Hepatocyte (in vitro differentiated cells): Measurements from ENCODE around the gene RPH3AL.

ENCODE experiments used
- EZH2 ChIP-seq: fragments of 200-600 bp; sonication (generic); IDR thresholded peaks from 2 replicates; pipeline ENCODE4 v1.6.1; 2016; ENCODE audit warnings: antibody characterized with exemption, mild to moderate bottlenecking, borderline replicate concordance
- TF ChIP-seq, protein P1 (sequence below): fragments of 200-600 bp; sonication (generic); IDR thresholded peaks from 2 replicates; pipeline ENCODE4 v1.5.1; 2016; ENCODE audit warnings: antibody characterized with exemption, mild to moderate bottlenecking; ENCODE audit not compliant: poor library complexity

DNA sequence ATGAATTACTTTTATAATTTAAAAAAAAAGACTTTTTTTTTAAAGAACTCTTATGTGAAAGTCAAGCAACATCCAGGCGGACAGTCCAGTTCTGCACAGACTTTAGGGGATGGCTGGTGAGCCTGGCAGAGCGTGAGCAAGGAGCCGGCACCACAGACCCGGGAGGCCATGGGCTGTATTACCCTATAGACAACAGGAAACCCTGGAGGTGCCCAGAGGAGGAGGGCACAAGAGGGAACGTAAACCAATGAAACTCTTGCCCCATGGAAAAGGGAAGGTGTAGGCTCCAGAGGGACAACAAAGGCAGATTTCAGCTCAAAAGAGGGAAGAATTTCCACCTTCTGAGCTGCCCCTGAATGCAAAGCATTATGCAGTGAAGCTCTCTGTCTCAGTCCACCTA is 25.5 kb upstream of the RPH3AL start:
- TF ChIP-seq, protein P1, sequence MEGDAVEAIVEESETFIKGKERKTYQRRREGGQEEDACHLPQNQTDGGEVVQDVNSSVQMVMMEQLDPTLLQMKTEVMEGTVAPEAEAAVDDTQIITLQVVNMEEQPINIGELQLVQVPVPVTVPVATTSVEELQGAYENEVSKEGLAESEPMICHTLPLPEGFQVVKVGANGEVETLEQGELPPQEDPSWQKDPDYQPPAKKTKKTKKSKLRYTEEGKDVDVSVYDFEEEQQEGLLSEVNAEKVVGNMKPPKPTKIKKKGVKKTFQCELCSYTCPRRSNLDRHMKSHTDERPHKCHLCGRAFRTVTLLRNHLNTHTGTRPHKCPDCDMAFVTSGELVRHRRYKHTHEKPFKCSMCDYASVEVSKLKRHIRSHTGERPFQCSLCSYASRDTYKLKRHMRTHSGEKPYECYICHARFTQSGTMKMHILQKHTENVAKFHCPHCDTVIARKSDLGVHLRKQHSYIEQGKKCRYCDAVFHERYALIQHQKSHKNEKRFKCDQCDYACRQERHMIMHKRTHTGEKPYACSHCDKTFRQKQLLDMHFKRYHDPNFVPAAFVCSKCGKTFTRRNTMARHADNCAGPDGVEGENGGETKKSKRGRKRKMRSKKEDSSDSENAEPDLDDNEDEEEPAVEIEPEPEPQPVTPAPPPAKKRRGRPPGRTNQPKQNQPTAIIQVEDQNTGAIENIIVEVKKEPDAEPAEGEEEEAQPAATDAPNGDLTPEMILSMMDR = no peak
- TF ChIP-seq EZH2 = no peak
